HepG2 (cell line): ENCODE measurements around the gene ZSCAN32. TPM values are rescaled to one million over a fixed set of nuclear protein-coding genes. Genes with fewer than 3 reads are reported as not detected.

ENCODE experiments used
- AKAP8 ChIP-seq: sonication (generic); formaldehyde crosslinking; IDR thresholded peaks from 2 replicates; pipeline ENCODE4 v1.5.1; 2020; ENCODE audit warnings: mild to moderate bottlenecking, missing genetic modification reagents
- ATF7 ChIP-seq, 2 experiments: fragments of 450-650 bp in 1 of 2; sonication (generic) in 1 of 2; formaldehyde crosslinking in 1 of 2; IDR thresholded peaks; 2 replicates each; pipeline versions ENCODE4 v1.4.0 to v1.6.1; 2016 to 2020; ENCODE audit warnings: antibody characterized with exemption in 1 of 2, mild to moderate bottlenecking in 1 of 2, missing genetic modification reagents in 1 of 2
- EHMT2 ChIP-seq: fragments of 200-600 bp; sonication (generic); IDR thresholded peaks from 2 replicates; pipeline ENCODE4 v1.7.0; 2017; ENCODE audit warnings: antibody characterized with exemption, low read depth, low read length, borderline replicate concordance
- GLI4 ChIP-seq: sonication (generic); formaldehyde crosslinking; IDR thresholded peaks from 2 replicates; pipeline ENCODE4 v1.5.1; 2020; ENCODE audit warnings: missing genetic modification reagents, mild to moderate bottlenecking, moderate library complexity, borderline replicate concordance
- HHEX ChIP-seq: IDR thresholded peaks from 2 replicates; pipeline ENCODE4 v1.6.1; 2016; ENCODE audit warnings: control low read depth
- KDM3A ChIP-seq: IDR thresholded peaks from 2 replicates; pipeline ENCODE4 v1.6.1; 2018; ENCODE audit warnings: low read depth, missing compliant biosample characterization
- MBNL3 ChIP-seq: fragments of 250-450 bp; sonication (Bioruptor Pico); conservative IDR thresholded peaks from 2 replicates; pipeline ENCODE4 v1.8.0; 2022; ENCODE audit warnings: mild to moderate bottlenecking, inconsistent platforms
- PAF1 ChIP-seq: IDR thresholded peaks from 2 replicates; pipeline ENCODE4 v1.6.1; 2016; ENCODE audit warnings: missing genetic modification reagents, missing compliant biosample characterization
- PRDM4 ChIP-seq: sonication (generic); formaldehyde crosslinking; IDR thresholded peaks from 2 replicates; pipeline ENCODE4 v1.9.0; 2021; ENCODE audit warnings: missing genetic modification reagents, borderline replicate concordance
- TOPORS ChIP-seq: sonication (generic); formaldehyde crosslinking; IDR thresholded peaks from 2 replicates; pipeline ENCODE4 v1.8.0; 2023; ENCODE audit warnings: mild to moderate bottlenecking, missing genetic modification reagents
- ZMAT3 ChIP-seq: sonication (generic); formaldehyde crosslinking; conservative IDR thresholded peaks from 2 replicates; pipeline ENCODE4 v1.7.0; 2021; ENCODE audit warnings: missing genetic modification reagents
- ZNF33A ChIP-seq: sonication (generic); formaldehyde crosslinking; IDR thresholded peaks from 2 replicates; pipeline ENCODE4 v1.5.1; 2020; ENCODE audit warnings: missing genetic modification reagents, mild to moderate bottlenecking, moderate library complexity, borderline replicate concordance
- ZNF432 ChIP-seq: sonication (generic); formaldehyde crosslinking; IDR thresholded peaks from 2 replicates; pipeline ENCODE4 v1.5.0; 2020; ENCODE audit warnings: missing genetic modification reagents, mild to moderate bottlenecking, borderline replicate concordance
- ZNF451 ChIP-seq: sonication (generic); formaldehyde crosslinking; IDR thresholded peaks from 2 replicates; pipeline ENCODE4 v1.5.0; 2020; ENCODE audit warnings: mild to moderate bottlenecking, missing genetic modification reagents
- ZNF616 ChIP-seq: sonication (generic); formaldehyde crosslinking; IDR thresholded peaks from 2 replicates; pipeline ENCODE4 v1.5.0; 2020; ENCODE audit warnings: low read depth, mild to moderate bottlenecking, missing genetic modification reagents
- polyA plus RNA-seq, 8 experiments: library from polyadenylated mRNA; depleted of rRNA in 3 of 8; stranded (reverse) in 7 of 8; unstranded in 1 of 8; fragments of >200 nt; fragmentation: Illumina TruSeq in 4 of 8; extraction: Trizol in 4 of 8; gene quantifications; 2 replicates each; pipeline versions ENCODE4 v1.2.1 to v1.2.3, GENCODE V29; 2011 to 2016; ENCODE audit warnings: low read depth in 4 of 8, missing spikeins in 1 of 8, mixed read lengths in 1 of 8; ENCODE audit not compliant: insufficient read depth in 1 of 8
- total RNA-seq, 5 experiments: library from RNA; depleted of rRNA; stranded (reverse); fragments of >200 nt; fragmentation: Illumina TruSeq; extraction: Trizol; gene quantifications; 2 replicates each; pipeline ENCODE4 v1.2.3, GENCODE V29; 2016; ENCODE audit warnings: low read depth in 1 of 5
- TF ChIP-seq, protein P1 (sequence below), 2 experiments: sonication (generic) in 1 of 2; formaldehyde crosslinking in 1 of 2; IDR thresholded peaks; 2 replicates each; pipeline versions ENCODE4 v1.4.0 to v1.6.1; 2018 to 2020; ENCODE audit warnings: missing genetic modification reagents in 2 of 2, borderline replicate concordance in 1 of 2, low read depth in 1 of 2, mild to moderate bottlenecking in 1 of 2, missing biosample characterization in 1 of 2
- TF ChIP-seq, protein P2 (sequence below): sonication (generic); formaldehyde crosslinking; IDR thresholded peaks from 2 replicates; pipeline ENCODE4 v1.8.0; 2023; ENCODE audit warnings: mild to moderate bottlenecking, missing genetic modification reagents
- TF ChIP-seq, protein P3 (sequence below): sonication (generic); formaldehyde crosslinking; IDR thresholded peaks from 2 replicates; pipeline ENCODE4 v1.4.0; 2020; ENCODE audit warnings: missing genetic modification reagents, borderline replicate concordance

The ZSCAN32 gene
- total and polyA plus RNA-seq, 2 of the 13 experiments (the other 11 are each of a cell fraction or from before 2014, with no cell fraction given) = 10.7 to 12.8 TPM

GRCh38 chr16:3400779-3401688 lies at the start of gene ZSCAN32, which contains the start of gene ZNF174 (continued):
- TF ChIP-seq PRDM4 (CRISPR knock-in tag) = no peak
- TF ChIP-seq, protein P1, sequence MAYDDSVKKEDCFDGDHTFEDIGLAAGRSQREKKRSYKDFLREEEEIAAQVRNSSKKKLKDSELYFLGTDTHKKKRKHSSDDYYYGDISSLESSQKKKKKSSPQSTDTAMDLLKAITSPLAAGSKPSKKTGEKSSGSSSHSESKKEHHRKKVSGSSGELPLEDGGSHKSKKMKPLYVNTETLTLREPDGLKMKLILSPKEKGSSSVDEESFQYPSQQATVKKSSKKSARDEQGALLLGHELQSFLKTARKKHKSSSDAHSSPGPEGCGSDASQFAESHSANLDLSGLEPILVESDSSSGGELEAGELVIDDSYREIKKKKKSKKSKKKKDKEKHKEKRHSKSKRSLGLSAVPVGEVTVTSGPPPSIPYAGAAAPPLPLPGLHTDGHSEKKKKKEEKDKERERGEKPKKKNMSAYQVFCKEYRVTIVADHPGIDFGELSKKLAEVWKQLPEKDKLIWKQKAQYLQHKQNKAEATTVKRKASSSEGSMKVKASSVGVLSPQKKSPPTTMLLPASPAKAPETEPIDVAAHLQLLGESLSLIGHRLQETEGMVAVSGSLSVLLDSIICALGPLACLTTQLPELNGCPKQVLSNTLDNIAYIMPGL (CRISPR knock-in tag; IDR thresholded peaks at IDR 0.05; ENCODE audit: borderline replicate concordance in 1 of 2, low read depth in 1 of 2) = peak; percentile 73 to 84; a peak in 3 of 4 replicates
- peak; percentile 80 for TF ChIP-seq KDM3A
- TF ChIP-seq, protein P2, sequence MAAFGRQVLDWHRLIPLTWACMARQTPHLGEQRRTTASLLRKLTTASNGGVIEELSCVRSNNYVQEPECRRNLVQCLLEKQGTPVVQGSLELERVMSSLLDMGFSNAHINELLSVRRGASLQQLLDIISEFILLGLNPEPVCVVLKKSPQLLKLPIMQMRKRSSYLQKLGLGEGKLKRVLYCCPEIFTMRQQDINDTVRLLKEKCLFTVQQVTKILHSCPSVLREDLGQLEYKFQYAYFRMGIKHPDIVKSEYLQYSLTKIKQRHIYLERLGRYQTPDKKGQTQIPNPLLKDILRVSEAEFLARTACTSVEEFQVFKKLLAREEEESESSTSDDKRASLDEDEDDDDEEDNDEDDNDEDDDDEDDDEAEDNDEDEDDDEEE (CRISPR knock-in tag) = peak; percentile 94
- TF ChIP-seq ZMAT3 (CRISPR knock-in tag) = peak; percentile 97
- TF ChIP-seq, protein P3, sequence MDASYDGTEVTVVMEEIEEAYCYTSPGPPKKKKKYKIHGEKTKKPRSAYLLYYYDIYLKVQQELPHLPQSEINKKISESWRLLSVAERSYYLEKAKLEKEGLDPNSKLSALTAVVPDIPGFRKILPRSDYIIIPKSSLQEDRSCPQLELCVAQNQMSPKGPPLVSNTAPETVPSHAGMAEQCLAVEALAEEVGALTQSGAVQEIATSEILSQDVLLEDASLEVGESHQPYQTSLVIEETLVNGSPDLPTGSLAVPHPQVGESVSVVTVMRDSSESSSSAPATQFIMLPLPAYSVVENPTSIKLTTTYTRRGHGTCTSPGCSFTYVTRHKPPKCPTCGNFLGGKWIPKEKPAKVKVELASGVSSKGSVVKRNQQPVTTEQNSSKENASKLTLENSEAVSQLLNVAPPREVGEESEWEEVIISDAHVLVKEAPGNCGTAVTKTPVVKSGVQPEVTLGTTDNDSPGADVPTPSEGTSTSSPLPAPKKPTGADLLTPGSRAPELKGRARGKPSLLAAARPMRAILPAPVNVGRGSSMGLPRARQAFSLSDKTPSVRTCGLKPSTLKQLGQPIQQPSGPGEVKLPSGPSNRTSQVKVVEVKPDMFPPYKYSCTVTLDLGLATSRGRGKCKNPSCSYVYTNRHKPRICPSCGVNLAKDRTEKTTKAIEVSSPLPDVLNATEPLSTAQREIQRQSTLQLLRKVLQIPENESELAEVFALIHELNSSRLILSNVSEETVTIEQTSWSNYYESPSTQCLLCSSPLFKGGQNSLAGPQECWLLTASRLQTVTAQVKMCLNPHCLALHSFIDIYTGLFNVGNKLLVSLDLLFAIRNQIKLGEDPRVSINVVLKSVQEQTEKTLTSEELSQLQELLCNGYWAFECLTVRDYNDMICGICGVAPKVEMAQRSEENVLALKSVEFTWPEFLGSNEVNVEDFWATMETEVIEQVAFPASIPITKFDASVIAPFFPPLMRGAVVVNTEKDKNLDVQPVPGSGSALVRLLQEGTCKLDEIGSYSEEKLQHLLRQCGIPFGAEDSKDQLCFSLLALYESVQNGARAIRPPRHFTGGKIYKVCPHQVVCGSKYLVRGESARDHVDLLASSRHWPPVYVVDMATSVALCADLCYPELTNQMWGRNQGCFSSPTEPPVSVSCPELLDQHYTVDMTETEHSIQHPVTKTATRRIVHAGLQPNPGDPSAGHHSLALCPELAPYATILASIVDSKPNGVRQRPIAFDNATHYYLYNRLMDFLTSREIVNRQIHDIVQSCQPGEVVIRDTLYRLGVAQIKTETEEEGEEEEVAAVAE (CRISPR knock-in tag) = 0 out of 2 replicates have a peak, but pooled peaks have one; percentile 72
- TF ChIP-seq MBNL3 (CRISPR knock-in tag) = no peak
- no peak for TF ChIP-seq HHEX
- TF ChIP-seq GLI4 (CRISPR knock-in tag) = no peak; the same call in 1 of the 2 replicates
- TF ChIP-seq AKAP8 (CRISPR knock-in tag) = 0 out of 2 replicates have a peak, but pooled peaks have one; percentile 28
- TF ChIP-seq ATF7 (IDR thresholded peaks at IDR 0.05) = no peak
- no peak for TF ChIP-seq ATF7 (CRISPR knock-in tag; IDR thresholded peaks at IDR 0.05)
- TF ChIP-seq ZNF33A (CRISPR knock-in tag) = no peak
- peak; percentile 89 for TF ChIP-seq ZNF451
- peak; percentile 81; the same call in 1 of the 2 replicates for TF ChIP-seq ZNF616 (CRISPR knock-in tag)
- TF ChIP-seq ZNF432 (CRISPR knock-in tag) = no peak
- TF ChIP-seq PAF1 (CRISPR knock-in tag) = no peak
- no peak for TF ChIP-seq EHMT2
- TF ChIP-seq TOPORS (CRISPR knock-in tag) = peak; percentile 84; the same call in 1 of the 2 replicates
